Hepatocyte (in vitro differentiated cells): ENCODE measurements around the gene PI4KB.

Experiments
- EZH2phosphoT487 ChIP-seq: fragments of 200-600 bp; sonication (generic); IDR thresholded peaks from one replicate; pipeline ENCODE4 v1.6.1; 2018; ENCODE audit warnings: antibody characterized with exemption, mild to moderate bottlenecking, low read depth, moderate library complexity; ENCODE audit not compliant: unreplicated experiment, severe bottlenecking
- TF ChIP-seq, protein P1 (sequence below): fragments of 200-600 bp; sonication (generic); IDR thresholded peaks from 2 replicates; pipeline ENCODE4 v1.5.1; 2016; ENCODE audit warnings: antibody characterized with exemption, mild to moderate bottlenecking; ENCODE audit not compliant: poor library complexity

- TF ChIP-seq EZH2phosphoT487 = no peak
- TF ChIP-seq, protein P1, sequence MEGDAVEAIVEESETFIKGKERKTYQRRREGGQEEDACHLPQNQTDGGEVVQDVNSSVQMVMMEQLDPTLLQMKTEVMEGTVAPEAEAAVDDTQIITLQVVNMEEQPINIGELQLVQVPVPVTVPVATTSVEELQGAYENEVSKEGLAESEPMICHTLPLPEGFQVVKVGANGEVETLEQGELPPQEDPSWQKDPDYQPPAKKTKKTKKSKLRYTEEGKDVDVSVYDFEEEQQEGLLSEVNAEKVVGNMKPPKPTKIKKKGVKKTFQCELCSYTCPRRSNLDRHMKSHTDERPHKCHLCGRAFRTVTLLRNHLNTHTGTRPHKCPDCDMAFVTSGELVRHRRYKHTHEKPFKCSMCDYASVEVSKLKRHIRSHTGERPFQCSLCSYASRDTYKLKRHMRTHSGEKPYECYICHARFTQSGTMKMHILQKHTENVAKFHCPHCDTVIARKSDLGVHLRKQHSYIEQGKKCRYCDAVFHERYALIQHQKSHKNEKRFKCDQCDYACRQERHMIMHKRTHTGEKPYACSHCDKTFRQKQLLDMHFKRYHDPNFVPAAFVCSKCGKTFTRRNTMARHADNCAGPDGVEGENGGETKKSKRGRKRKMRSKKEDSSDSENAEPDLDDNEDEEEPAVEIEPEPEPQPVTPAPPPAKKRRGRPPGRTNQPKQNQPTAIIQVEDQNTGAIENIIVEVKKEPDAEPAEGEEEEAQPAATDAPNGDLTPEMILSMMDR = no peak
Measured at GRCh38 chr1:151326619-151327222, 495 bp downstream of the PI4KB start.
